Ishikawa (cell line): ENCODE measurements around the gene FOXD3.

ENCODE experiments used
- CEBPB ChIP-seq: IDR thresholded peaks from 2 replicates; pipeline ENCODE4 v1.6.1; 2012
- EP300 ChIP-seq: IDR thresholded peaks from 2 replicates; pipeline ENCODE4 v1.6.1; 2012; ENCODE audit warnings: borderline replicate concordance
- FOXM1 ChIP-seq: IDR thresholded peaks from 2 replicates; pipeline ENCODE4 v1.6.1; 2012; ENCODE audit warnings: low read depth, borderline replicate concordance
- RAD21 ChIP-seq: IDR thresholded peaks from 2 replicates; pipeline ENCODE4 v1.6.1; 2012; ENCODE audit warnings: low read depth
- TAF1 ChIP-seq: IDR thresholded peaks from 2 replicates; pipeline ENCODE4 v1.6.1; 2012; ENCODE audit warnings: low read depth, mild to moderate bottlenecking
- TCF12 ChIP-seq: IDR thresholded peaks from 2 replicates; pipeline ENCODE4 v1.6.1; 2012; ENCODE audit warnings: low read depth
- TEAD4 ChIP-seq: IDR thresholded peaks from 2 replicates; pipeline ENCODE4 v1.6.1; 2012
- YY1 ChIP-seq: IDR thresholded peaks from 2 replicates; pipeline ENCODE4 v1.6.1; 2012; ENCODE audit warnings: low read depth
- ZBTB7A ChIP-seq: IDR thresholded peaks from 2 replicates; pipeline ENCODE4 v1.6.1; 2012; ENCODE audit warnings: low read depth
- TF ChIP-seq, protein P1 (sequence below): IDR thresholded peaks from 2 replicates; pipeline ENCODE4 v1.6.1; 2012

DNA sequence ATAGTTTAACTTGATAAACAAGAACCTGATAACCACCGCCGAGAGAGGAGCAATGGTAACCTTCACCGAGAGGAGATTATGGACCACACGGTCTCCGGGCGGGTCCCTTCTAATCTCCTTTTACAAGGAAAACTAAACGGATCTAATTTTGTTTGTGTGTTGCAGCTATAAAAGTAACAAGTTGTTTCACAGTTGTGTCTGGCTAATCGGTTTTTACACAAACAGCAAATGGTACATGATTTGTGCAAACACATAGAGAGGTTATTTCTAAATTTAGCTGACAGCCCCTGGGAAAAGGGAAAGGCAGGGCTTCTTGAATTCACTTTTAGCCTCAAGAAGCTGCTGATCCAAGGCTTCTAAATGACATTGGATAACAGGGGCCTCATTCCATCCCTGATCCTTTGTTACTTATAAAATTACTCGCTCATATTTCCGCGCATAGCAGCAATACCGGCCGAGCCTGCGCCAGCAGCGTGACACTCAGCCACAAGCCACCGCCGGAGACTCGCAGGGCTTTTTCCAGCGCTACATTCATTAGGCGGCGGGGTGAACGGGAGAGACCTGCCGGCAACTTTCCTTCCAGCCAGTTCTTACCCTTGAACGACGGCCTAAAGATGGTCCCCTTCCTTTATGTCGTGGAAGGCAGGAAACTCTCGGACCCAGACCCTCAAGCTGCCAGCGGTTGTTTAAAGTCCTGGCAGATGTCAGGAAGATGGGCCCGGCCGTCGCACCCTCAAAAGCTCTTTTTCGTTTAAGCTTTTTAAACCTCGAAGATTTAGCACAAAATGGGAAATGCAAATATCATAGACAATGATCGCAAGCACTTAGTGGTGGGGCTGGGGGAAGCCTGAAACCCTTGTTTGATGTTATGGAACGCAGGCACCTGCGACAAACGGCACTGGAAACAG, 4.4 kb downstream of the FOXD3 start:
- TF ChIP-seq TCF12 (no peak), CEBPB (no peak), YY1 (no peak), TAF1 (no peak), TEAD4 (no peak), EP300 (no peak), ZBTB7A (no peak), RAD21 (no peak), FOXM1 (no peak)
- TF ChIP-seq, protein P1, sequence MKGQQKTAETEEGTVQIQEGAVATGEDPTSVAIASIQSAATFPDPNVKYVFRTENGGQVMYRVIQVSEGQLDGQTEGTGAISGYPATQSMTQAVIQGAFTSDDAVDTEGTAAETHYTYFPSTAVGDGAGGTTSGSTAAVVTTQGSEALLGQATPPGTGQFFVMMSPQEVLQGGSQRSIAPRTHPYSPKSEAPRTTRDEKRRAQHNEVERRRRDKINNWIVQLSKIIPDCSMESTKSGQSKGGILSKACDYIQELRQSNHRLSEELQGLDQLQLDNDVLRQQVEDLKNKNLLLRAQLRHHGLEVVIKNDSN: no peak
